Left lobe of liver (tissue), 2 donors: ENCODE measurements around the gene TENM3. TPM values are rescaled to one million over a fixed set of nuclear protein-coding genes. Genes with fewer than 3 reads are reported as not detected.

ENCODE experiments used
- ATAC-seq: fragments of 200-7000 bp; cut with Tn5 transposase; one replicate; pipeline ENCODE4 v1.9.1; 2020; ENCODE audit warnings: mild to moderate bottlenecking, moderate library complexity
- DNase-seq: peaks from one replicate; pipeline ENCODE4 v3.0.0-alpha.2; 2020; ENCODE audit warnings: low spot score
- total RNA-seq: library from RNA; stranded (reverse); gene quantifications from one replicate; pipeline ENCODE4 v1.2.1, GENCODE V29; 2021
- donor health status: DM: no; HTN: no; CAD: no; lungs with moderate emphysema.
- donor health status: DM: no; HTN: yes; CAD: no.

TENM3 gene
- total RNA-seq, 1 donor from 2014 or later = 1.4 TPM

GRCh38 chr4:182825786-182826185 is 582.6 kb downstream of the TENM3 start:
- DNase-seq (no peak), ATAC-seq (no peak)

GRCh38 chr4:182826391-182826790 is 583.2 kb downstream of the TENM3 start:
- ATAC-seq (no peak), DNase-seq (no peak)

GRCh38 chr4:182827166-182827565 is 584.0 kb downstream of the TENM3 start:
- DNase-seq (no peak), ATAC-seq (no peak)

- no peak for ATAC-seq
- no peak for DNase-seq
Measured at GRCh38 chr4:182827954-182828353, 584.8 kb downstream of the TENM3 start.

GRCh38 chr4:182828360-182829025 is 585.3 kb downstream of the TENM3 start:
- DNase-seq (no peak), ATAC-seq (no peak)

GRCh38 chr4:182829196-182829595 is 586.0 kb downstream of the TENM3 start:
- DNase-seq (no peak), ATAC-seq (no peak)

- ATAC-seq = no peak
- DNase-seq = no peak
Measured at GRCh38 chr4:182831376-182831775, 588.2 kb downstream of the TENM3 start.

- ATAC-seq (no peak), DNase-seq (no peak)
Measured at GRCh38 chr4:182832352-182833120, 589.3 kb downstream of the TENM3 start.

GRCh38 chr4:182835006-182835740 is 592.0 kb downstream of the TENM3 start:
- DNase-seq = no peak
- ATAC-seq = no peak

GRCh38 chr4:182837831-182838230 is 594.6 kb downstream of the TENM3 start:
- DNase-seq (no peak), ATAC-seq (no peak)

GRCh38 chr4:182838535-182838934 is 595.3 kb downstream of the TENM3 start:
- ATAC-seq (no peak), DNase-seq (no peak)

GRCh38 chr4:182839256-182839655 is 596.1 kb downstream of the TENM3 start:
- DNase-seq = no peak
- ATAC-seq = no peak

- no peak for ATAC-seq
- no peak for DNase-seq
Measured at GRCh38 chr4:182840108-182840507, 596.9 kb downstream of the TENM3 start.

GRCh38 chr4:182842104-182842600 is 599.0 kb downstream of the TENM3 start:
- DNase-seq = no peak

GRCh38 chr4:182842759-182843390 is 599.7 kb downstream of the TENM3 start:
- ATAC-seq = no peak
- DNase-seq = no peak

More at GRCh38 chr4:182842104-182842600, 599.0 kb downstream of the TENM3 start:
- no peak for ATAC-seq

GRCh38 chr4:182843808-182844325 is 600.7 kb downstream of the TENM3 start:
- no peak for ATAC-seq
- no peak for DNase-seq

- no peak for ATAC-seq
- DNase-seq = no peak
Measured at GRCh38 chr4:182845618-182846017, 602.4 kb downstream of the TENM3 start.

GRCh38 chr4:182846036-182846435 is 602.8 kb downstream of the TENM3 start:
- ATAC-seq (no peak), DNase-seq (no peak)

GRCh38 chr4:182847576-182848450 is 604.6 kb downstream of the TENM3 start:
- DNase-seq (no peak), ATAC-seq (no peak)

- ATAC-seq (no peak), DNase-seq (no peak)
Measured at GRCh38 chr4:182848685-182849084, 605.5 kb downstream of the TENM3 start.
